Smooth muscle cell (in vitro differentiated cells): ENCODE data around the gene PAK1. TPM values are rescaled to one million over a fixed set of nuclear protein-coding genes. Genes with fewer than 3 reads are reported as not detected.

Experiments
- DNase-seq: peaks from one replicate; lab custom pipeline; 2025; ENCODE audit not compliant: unreplicated experiment; lab: John Stamatoyannopoulos, UW
- H2AFZ ChIP-seq: fragments of 200-600 bp; sonication (generic); 2 replicates; pipeline ENCODE4 v1.6.0; 2016; ENCODE audit warnings: antibody characterized with exemption, low read depth, mild to moderate bottlenecking
- H3F3A ChIP-seq: fragments of 200-600 bp; sonication (generic); 2 replicates; pipeline ENCODE4 v1.6.0; 2017; ENCODE audit warnings: antibody characterized with exemption, low read depth
- H3K27ac ChIP-seq: fragments of 200-600 bp; sonication (generic); 2 replicates; pipeline ENCODE4 v1.5.1; 2016; ENCODE audit warnings: low read depth, mild to moderate bottlenecking
- H3K27me3 ChIP-seq: fragments of 200-600 bp; sonication (generic); 2 replicates; pipeline ENCODE4 v1.6.1; 2016; ENCODE audit warnings: low read depth, mild to moderate bottlenecking
- H3K36me3 ChIP-seq: fragments of 200-600 bp; sonication (generic); 2 replicates; pipeline ENCODE4 v1.5.1; 2016; ENCODE audit warnings: low read depth
- H3K4me1 ChIP-seq: fragments of 200-600 bp; sonication (generic); 2 replicates; pipeline ENCODE4 v1.5.1; 2016; ENCODE audit warnings: low read depth
- H3K4me2 ChIP-seq: fragments of 200-600 bp; sonication (generic); 2 replicates; pipeline ENCODE4 v1.6.0; 2016; ENCODE audit warnings: mild to moderate bottlenecking
- H3K4me3 ChIP-seq: fragments of 200-600 bp; sonication (generic); 2 replicates; pipeline ENCODE4 v1.5.1; 2016; ENCODE audit warnings: mild to moderate bottlenecking
- H3K79me2 ChIP-seq: fragments of 200-600 bp; sonication (generic); 2 replicates; pipeline ENCODE4 v1.6.0; 2016; ENCODE audit warnings: low read depth, mild to moderate bottlenecking
- H3K9ac ChIP-seq: fragments of 200-600 bp; sonication (generic); 2 replicates; pipeline ENCODE4 v1.6.0; 2016; ENCODE audit warnings: low read depth
- H3K9me3 ChIP-seq: fragments of 200-600 bp; sonication (generic); replicated peaks from 2 replicates; pipeline ENCODE4 v1.5.1; 2016; ENCODE audit warnings: low read depth
- H4K20me1 ChIP-seq: fragments of 200-600 bp; sonication (generic); 2 replicates; pipeline ENCODE4 v1.6.0; 2016; ENCODE audit warnings: low read depth
- CTCF ChIP-seq: fragments of 200-600 bp; sonication (generic); IDR thresholded peaks from 2 replicates; pipeline ENCODE4 v1.5.1; 2017; ENCODE audit warnings: borderline replicate concordance, mild to moderate bottlenecking, antibody characterized with exemption; ENCODE audit not compliant: insufficient read depth, poor library complexity, severe bottlenecking
- WGBS: methylation state at CpG from one replicate; pipeline ENCODE4 v1.1.7; 2016; ENCODE audit warnings: low lambda C conversion rate; 5-methylcytosine and 5-hydroxymethylcytosine counted together
- polyA plus RNA-seq: library from polyadenylated mRNA; unstranded; fragments of >200 nt; fragmentation: Nextera tagmentation; extraction: Ambion mirVana; gene quantifications from 2 replicates; pipeline ENCODE4 v1.2.1, GENCODE V29; 2016
- total RNA-seq: library from RNA; depleted of rRNA; stranded (reverse); fragments of >200 nt; gene quantifications from 2 replicates; pipeline ENCODE4 v1.2.3, GENCODE V29; 2014

PAK1 gene
- total and polyA plus RNA-seq, 2 experiments from 2014 or later, result 20.5 to 31.7 TPM

DNA sequence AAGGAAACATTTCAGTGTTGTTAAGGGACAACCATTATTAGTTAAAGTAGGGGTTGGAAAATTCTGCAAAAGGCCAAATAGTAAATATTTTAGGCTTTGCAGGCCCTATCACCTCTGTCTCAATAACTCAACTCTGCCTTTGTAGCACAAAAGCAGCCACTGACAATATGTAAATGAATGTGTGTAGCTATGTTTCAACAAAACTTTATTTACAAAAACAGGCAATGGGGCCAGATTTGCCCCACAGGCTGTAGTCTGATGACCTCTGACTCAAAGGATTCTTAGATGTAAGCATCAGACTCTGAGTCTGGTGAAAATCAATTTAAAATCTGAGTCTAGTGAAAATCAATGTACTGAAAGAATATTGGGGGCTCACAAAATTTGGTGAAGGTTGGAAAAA, 50.3 kb downstream of the PAK1 start:
- H3K4me3 ChIP-seq, result no peak overlapping the region
- no peaks in the 10 kb centered on the region for H3K4me1 ChIP-seq
- no peaks in the 10 kb centered on the region for H3K36me3 ChIP-seq
- H3K79me2 ChIP-seq, result no peaks in the 10 kb centered on the region
- no peaks in the 10 kb centered on the region for H3K9me3 ChIP-seq
- H2AFZ ChIP-seq, result no peak overlapping the region
- TF ChIP-seq CTCF, result no peak
- H3K9ac ChIP-seq, result no peak overlapping the region
- DNase-seq, result no peak
- no peak overlapping the region for H3K27ac ChIP-seq
- H3K27me3 ChIP-seq, result no peaks in the 10 kb centered on the region
- H3K4me2 ChIP-seq, result no peak overlapping the region
- no peaks in the 10 kb centered on the region for H3F3A ChIP-seq
- no peaks in the 10 kb centered on the region for H4K20me1 ChIP-seq

- no peaks in the 10 kb centered on the region for H3F3A ChIP-seq
- H3K4me1 ChIP-seq, result no peaks in the 10 kb centered on the region
- 86% methylated on average over 1 of the region's 1 CpG for WGBS
- TF ChIP-seq CTCF, result no peak
- no peak overlapping the region for H3K4me2 ChIP-seq
- no peak overlapping the region for H3K9ac ChIP-seq
- no peaks in the 10 kb centered on the region for H3K27me3 ChIP-seq
- H3K9me3 ChIP-seq, result no peaks in the 10 kb centered on the region
- no peak overlapping the region for H2AFZ ChIP-seq
- no peak overlapping the region for H3K27ac ChIP-seq
- no peak for DNase-seq
- no peaks in the 10 kb centered on the region for H3K79me2 ChIP-seq
- H3K4me3 ChIP-seq, result no peak overlapping the region
- H4K20me1 ChIP-seq, result no peaks in the 10 kb centered on the region
- no peaks in the 10 kb centered on the region for H3K36me3 ChIP-seq
Observed at GRCh38 chr11:77422687-77423086, 51.2 kb downstream of the PAK1 start.

- Histone ChIP-seq H3K36me3 (no peaks in the 10 kb centered on the region), H3K4me1 (no peaks in the 10 kb centered on the region), H3K27ac (no peak overlapping the region), H4K20me1 (no peaks in the 10 kb centered on the region), H3K4me2 (no peak overlapping the region), H3K79me2 (no peaks in the 10 kb centered on the region), H2AFZ (no peak overlapping the region), H3K9ac (no peak overlapping the region), H3K4me3 (no peak overlapping the region), H3K9me3 (no peaks in the 10 kb centered on the region), H3K27me3 (no peaks in the 10 kb centered on the region), H3F3A (no peaks in the 10 kb centered on the region)
- no peak for TF ChIP-seq CTCF
- WGBS, result 36% methylated on average over 2 of the region's 2 CpGs
- DNase-seq, result no peak
Observed at GRCh38 chr11:77421041-77421723, 52.7 kb downstream of the PAK1 start.

- no peak for DNase-seq
Observed at GRCh38 chr11:77418971-77419597, 54.8 kb downstream of the PAK1 start.

More at GRCh38 chr11:77418971-77419597, 54.8 kb downstream of the PAK1 start:
- no peaks in the 10 kb centered on the region for H3K4me1 ChIP-seq
- H3K9ac ChIP-seq, result no peak overlapping the region
- no peak overlapping the region for H3K4me3 ChIP-seq
- no peak overlapping the region for H3K27ac ChIP-seq
- H3K9me3 ChIP-seq, result no peaks in the 10 kb centered on the region
- no peaks in the 10 kb centered on the region for H4K20me1 ChIP-seq
- no peak overlapping the region for H2AFZ ChIP-seq
- H3K4me2 ChIP-seq, result no peak overlapping the region
- TF ChIP-seq CTCF, result no peak
- no peaks in the 10 kb centered on the region for H3K79me2 ChIP-seq
- no peaks in the 10 kb centered on the region for H3K36me3 ChIP-seq
- H3K27me3 ChIP-seq, result no peaks in the 10 kb centered on the region
- WGBS, result 93% methylated on average over 3 of the region's 3 CpGs
- no peaks in the 10 kb centered on the region for H3F3A ChIP-seq
